HCT116 (cell line): ENCODE measurements around the gene CCSAP. TPM values are rescaled to one million over a fixed set of nuclear protein-coding genes. Genes with fewer than 3 reads are reported as not detected.

ENCODE experiments used
- ATAC-seq: fragments of 200-7000 bp; cut with Tn5 transposase; 2 replicates; pipeline ENCODE4 v1.9.1; 2020; ENCODE audit warnings: mild to moderate bottlenecking, moderate library complexity
- BruUV-seq: library from RNA; stranded (reverse); fragments of 400-500 nt; replicated peaks from 2 replicates; lab custom pipeline; 2021; lab: Mats Ljungman, UMichigan
- CTCF ChIA-PET: fragments of 300-600 bp; sonication (Branson Sonifier 250); formaldehyde crosslinking; loops from one replicate; lab custom pipeline; 2021; ENCODE audit warnings: antibody characterized with exemption; lab: Charles Lee
- POLR2A ChIA-PET: fragments of 300-600, 350-600 bp; sonication (Branson Sonifier 250); formaldehyde crosslinking; loops from one replicate; lab custom pipeline; 2021; ENCODE audit warnings: antibody characterized with exemption; lab: Charles Lee
- RAD21 ChIA-PET, 2 experiments: fragments of 300-600 bp; sonication (Branson Sonifier 250); formaldehyde crosslinking; loops; one replicate each; lab custom pipeline; 2023; ENCODE audit warnings: low total read pairs in 2 of 2; ENCODE audit not compliant: uncharacterized antibody in 2 of 2, unreplicated experiment in 2 of 2, low non-redundant PET in 1 of 2; lab: Charles Lee
- DNase-seq: peaks from one replicate; pipeline ENCODE4 v3.0.0-alpha.2; 2010; ENCODE audit warnings: low read depth, low spot score
- H2AFZ ChIP-seq: fragments of 200-600 bp; shearing (Covaris generic), sonication (generic); 2 replicates; pipeline ENCODE4 v1.6.1; 2017; ENCODE audit warnings: low read depth, mixed run types, mixed read lengths, antibody characterized with exemption, low read length; ENCODE audit not compliant: poor library complexity, severe bottlenecking
- H3K27ac ChIP-seq: 2 replicates; pipeline ENCODE4 v1.5.1; 2012; ENCODE audit warnings: low read depth, low read length
- H3K27me3 ChIP-seq: fragments of 200-600 bp; sonication (generic); 2 replicates; pipeline ENCODE4 v1.6.1; 2016; ENCODE audit warnings: mixed run types, low read length, mixed read lengths; ENCODE audit not compliant: insufficient read depth
- H3K36me3 ChIP-seq, 2 experiments: fragments of 200-500 bp in 1 of 2; fragments of 200-600 bp in 1 of 2; sonication (Bioruptor generic) in 1 of 2; sonication (generic) in 1 of 2; 2 replicates each; pipeline versions ENCODE4 v1.5.1 to v1.6.1; 2014 to 2016; ENCODE audit warnings: low read length in 2 of 2, inconsistent platforms in 1 of 2, mixed read lengths in 1 of 2, mixed run types in 1 of 2; ENCODE audit not compliant: insufficient read depth in 2 of 2, control insufficient read depth in 1 of 2
- H3K4me1 ChIP-seq, 2 experiments: fragments of 200-600 bp in 1 of 2; sonication (generic) in 1 of 2; 2 replicates each; pipeline versions ENCODE4 v1.5.1 to v1.6.1; 2012 to 2017; ENCODE audit warnings: low read length in 2 of 2, inconsistent platforms in 1 of 2, mild to moderate bottlenecking in 1 of 2, mixed read lengths in 1 of 2, mixed run types in 1 of 2, moderate library complexity in 1 of 2; ENCODE audit not compliant: insufficient read depth in 2 of 2, control insufficient read depth in 1 of 2
- H3K4me2 ChIP-seq: fragments of 200-600 bp; sonication (generic); 2 replicates; pipeline ENCODE4 v1.6.1; 2017; ENCODE audit warnings: mixed run types, low read length, mixed read lengths
- H3K4me3 ChIP-seq, 2 experiments: fragments of 200-600 bp in 1 of 2; sonication (generic) in 1 of 2; replicated peaks in 1 of 2; 2 replicates each; pipeline ENCODE4 v1.5.1; 2011 to 2016; ENCODE audit warnings: low read length in 2 of 2, control low read depth in 1 of 2, low read depth in 1 of 2, mild to moderate bottlenecking in 1 of 2, mixed read lengths in 1 of 2, mixed run types in 1 of 2
- H3K79me2 ChIP-seq: fragments of 200-600 bp; sonication (generic); 2 replicates; pipeline ENCODE4 v1.6.1; 2017; ENCODE audit warnings: mild to moderate bottlenecking, mixed run types, low read length, moderate library complexity, mixed read lengths; ENCODE audit not compliant: insufficient read depth
- H3K9ac ChIP-seq: fragments of 200-600 bp; sonication (generic); 2 replicates; pipeline ENCODE4 v1.6.1; 2016; ENCODE audit warnings: low read length, mixed read lengths
- H3K9me2 ChIP-seq: fragments of 200-600 bp; sonication (generic), shearing (Covaris generic); 2 replicates; pipeline ENCODE4 v1.6.1; 2017; ENCODE audit warnings: mixed run types, mild to moderate bottlenecking, moderate library complexity; ENCODE audit not compliant: insufficient read depth
- H3K9me3 ChIP-seq, 2 experiments: fragments of 200-500 bp in 1 of 2; fragments of 200-600 bp in 1 of 2; sonication (Bioruptor generic) in 1 of 2; sonication (generic) in 1 of 2; 2 replicates each; pipeline ENCODE4 v1.6.1; 2014 to 2017; ENCODE audit warnings: low read length in 2 of 2, mixed read lengths in 2 of 2, inconsistent platforms in 1 of 2, low read depth in 1 of 2, mild to moderate bottlenecking in 1 of 2, mixed run types in 1 of 2, moderate library complexity in 1 of 2; ENCODE audit not compliant: control insufficient read depth in 1 of 2, insufficient read depth in 1 of 2
- H4K20me1 ChIP-seq: fragments of 200-600 bp; sonication (generic), shearing (Covaris generic); 2 replicates; pipeline ENCODE4 v1.6.1; 2017; ENCODE audit warnings: mixed run types, mild to moderate bottlenecking, moderate library complexity; ENCODE audit not compliant: insufficient read depth
- CEBPB ChIP-seq: IDR thresholded peaks from 2 replicates; pipeline ENCODE4 v1.6.1; 2012; ENCODE audit warnings: low read depth
- EGR1 ChIP-seq: IDR thresholded peaks from 2 replicates; pipeline ENCODE4 v1.6.1; 2012; ENCODE audit warnings: low read depth
- ELF1 ChIP-seq: IDR thresholded peaks from 2 replicates; pipeline ENCODE4 v1.6.1; 2012; ENCODE audit warnings: low read depth, borderline replicate concordance
- EZH2phosphoT487 ChIP-seq: fragments of 200-600 bp; IDR thresholded peaks from 2 replicates; pipeline ENCODE4 v1.6.1; 2018; ENCODE audit warnings: antibody characterized with exemption, borderline replicate concordance
- JUND ChIP-seq: IDR thresholded peaks from 2 replicates; pipeline ENCODE4 v1.6.1; 2012
- POLR2AphosphoS5 ChIP-seq: IDR thresholded peaks from 2 replicates; pipeline ENCODE4 v1.6.1; 2011; ENCODE audit warnings: mild to moderate bottlenecking, low read depth, low read length, moderate library complexity
- RAD21 ChIP-seq: IDR thresholded peaks from 2 replicates; pipeline ENCODE4 v1.6.1; 2012; ENCODE audit warnings: low read depth, mild to moderate bottlenecking
- SIN3A ChIP-seq: IDR thresholded peaks from 2 replicates; pipeline ENCODE4 v1.6.1; 2012; ENCODE audit warnings: low read depth
- SP1 ChIP-seq: IDR thresholded peaks from 2 replicates; pipeline ENCODE4 v1.6.1; 2012; ENCODE audit warnings: low read depth
- SRF ChIP-seq: IDR thresholded peaks from 2 replicates; pipeline ENCODE4 v1.6.1; 2012; ENCODE audit warnings: low read depth
- TCF7L2 ChIP-seq: IDR thresholded peaks from 2 replicates; pipeline ENCODE4 v1.7.0; 2011; ENCODE audit warnings: borderline replicate concordance, inconsistent platforms; ENCODE audit not compliant: insufficient read depth, insufficient read length; ENCODE audit errors: extremely low read depth
- YY1 ChIP-seq: IDR thresholded peaks from 2 replicates; pipeline ENCODE4 v1.6.1; 2011; ENCODE audit warnings: low read length, low read depth, moderate library complexity, mild to moderate bottlenecking; ENCODE audit not compliant: insufficient replicate concordance; ENCODE audit errors: extremely low read depth
- ZFX ChIP-seq: fragments of 450-650 bp; IDR thresholded peaks from 2 replicates; pipeline ENCODE4 v1.6.1; 2017
- ZNF274 ChIP-seq: fragments of 200-500 bp; sonication (Bioruptor generic); IDR thresholded peaks from 2 replicates; pipeline ENCODE4 v1.6.1; 2014; ENCODE audit warnings: mild to moderate bottlenecking, low read depth, low read length, inconsistent platforms
- intact Hi-C: fragments of 100-400 bp; cut with micrococcal nuclease; formaldehyde crosslinking; loops from 2 replicates; pipeline ENCODE4 v1.10.0; 2022
- total RNA-seq: library from RNA; stranded (reverse); gene quantifications from one replicate; pipeline ENCODE4 v1.2.1, GENCODE V29; 2021; ENCODE audit not compliant: unreplicated experiment
- TF ChIP-seq, protein P1 (sequence below): IDR thresholded peaks from 2 replicates; pipeline ENCODE4 v1.6.1; 2012
- TF ChIP-seq, protein P2 (sequence below): IDR thresholded peaks from 2 replicates; pipeline ENCODE4 v1.6.1; 2011; ENCODE audit warnings: mild to moderate bottlenecking, low read length, moderate library complexity; ENCODE audit not compliant: insufficient replicate concordance; ENCODE audit errors: extremely low read depth
- TF ChIP-seq, protein P3 (sequence below), 3 experiments: fragments of 200-600 bp in 1 of 3; sonication (generic) in 1 of 3; IDR thresholded peaks in 2 of 3; conservative IDR thresholded peaks in 1 of 3; 2 replicates each; pipeline ENCODE4 v1.5.1; 2012 to 2017; ENCODE audit warnings: low read depth in 2 of 3, low read length in 2 of 3, antibody characterized with exemption in 1 of 3, borderline replicate concordance in 1 of 3, control low read depth in 1 of 3, mild to moderate bottlenecking in 1 of 3, mixed read lengths in 1 of 3, mixed run types in 1 of 3, moderate library complexity in 1 of 3; ENCODE audit not compliant: insufficient read depth in 1 of 3

Gene CCSAP
- total RNA-seq, 1 experiment from 2014 or later: 10.9 TPM

DNA sequence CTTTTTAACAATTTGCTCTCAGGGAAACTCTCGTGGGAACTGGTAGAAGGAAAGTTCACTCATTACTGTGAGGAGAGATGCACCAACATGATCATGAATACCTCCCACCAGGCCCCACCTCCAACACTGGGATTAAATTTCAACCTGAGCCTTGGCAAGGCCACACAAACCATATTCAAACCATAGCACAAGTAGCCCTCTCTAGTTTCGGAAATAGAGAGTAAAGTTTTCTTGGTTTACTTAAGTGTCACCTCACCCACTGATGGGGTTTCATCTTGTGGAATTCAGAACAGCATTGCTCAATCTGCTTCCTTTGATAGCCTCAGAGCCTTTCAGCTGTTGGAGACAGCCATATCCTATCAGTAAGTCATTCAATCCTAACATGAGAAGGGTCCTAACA is 25.5 kb upstream of the CCSAP start:
- intact Hi-C loops: no loop called here
- H3K79me2 ChIP-seq: no peaks in the 10 kb centered on the region
- POLR2A ChIA-PET: no interaction called here

More for the DNA sequence above, 25.5 kb upstream of the CCSAP start:
- no peak for TF ChIP-seq POLR2AphosphoS5
- TF ChIP-seq ZFX: no peak
- TF ChIP-seq SIN3A: no peak
- TF ChIP-seq CEBPB: no peak
- TF ChIP-seq, protein P1, sequence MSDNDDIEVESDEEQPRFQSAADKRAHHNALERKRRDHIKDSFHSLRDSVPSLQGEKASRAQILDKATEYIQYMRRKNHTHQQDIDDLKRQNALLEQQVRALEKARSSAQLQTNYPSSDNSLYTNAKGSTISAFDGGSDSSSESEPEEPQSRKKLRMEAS: no peak
- no peak for TF ChIP-seq JUND
- TF ChIP-seq, protein P2, sequence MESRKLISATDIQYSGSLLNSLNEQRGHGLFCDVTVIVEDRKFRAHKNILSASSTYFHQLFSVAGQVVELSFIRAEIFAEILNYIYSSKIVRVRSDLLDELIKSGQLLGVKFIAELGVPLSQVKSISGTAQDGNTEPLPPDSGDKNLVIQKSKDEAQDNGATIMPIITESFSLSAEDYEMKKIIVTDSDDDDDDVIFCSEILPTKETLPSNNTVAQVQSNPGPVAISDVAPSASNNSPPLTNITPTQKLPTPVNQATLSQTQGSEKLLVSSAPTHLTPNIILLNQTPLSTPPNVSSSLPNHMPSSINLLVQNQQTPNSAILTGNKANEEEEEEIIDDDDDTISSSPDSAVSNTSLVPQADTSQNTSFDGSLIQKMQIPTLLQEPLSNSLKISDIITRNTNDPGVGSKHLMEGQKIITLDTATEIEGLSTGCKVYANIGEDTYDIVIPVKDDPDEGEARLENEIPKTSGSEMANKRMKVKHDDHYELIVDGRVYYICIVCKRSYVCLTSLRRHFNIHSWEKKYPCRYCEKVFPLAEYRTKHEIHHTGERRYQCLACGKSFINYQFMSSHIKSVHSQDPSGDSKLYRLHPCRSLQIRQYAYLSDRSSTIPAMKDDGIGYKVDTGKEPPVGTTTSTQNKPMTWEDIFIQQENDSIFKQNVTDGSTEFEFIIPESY: no peak
- no peak for TF ChIP-seq EGR1
- no peak for TF ChIP-seq YY1
- no peak for TF ChIP-seq SRF
- no peak for TF ChIP-seq SP1
- TF ChIP-seq, protein P3, sequence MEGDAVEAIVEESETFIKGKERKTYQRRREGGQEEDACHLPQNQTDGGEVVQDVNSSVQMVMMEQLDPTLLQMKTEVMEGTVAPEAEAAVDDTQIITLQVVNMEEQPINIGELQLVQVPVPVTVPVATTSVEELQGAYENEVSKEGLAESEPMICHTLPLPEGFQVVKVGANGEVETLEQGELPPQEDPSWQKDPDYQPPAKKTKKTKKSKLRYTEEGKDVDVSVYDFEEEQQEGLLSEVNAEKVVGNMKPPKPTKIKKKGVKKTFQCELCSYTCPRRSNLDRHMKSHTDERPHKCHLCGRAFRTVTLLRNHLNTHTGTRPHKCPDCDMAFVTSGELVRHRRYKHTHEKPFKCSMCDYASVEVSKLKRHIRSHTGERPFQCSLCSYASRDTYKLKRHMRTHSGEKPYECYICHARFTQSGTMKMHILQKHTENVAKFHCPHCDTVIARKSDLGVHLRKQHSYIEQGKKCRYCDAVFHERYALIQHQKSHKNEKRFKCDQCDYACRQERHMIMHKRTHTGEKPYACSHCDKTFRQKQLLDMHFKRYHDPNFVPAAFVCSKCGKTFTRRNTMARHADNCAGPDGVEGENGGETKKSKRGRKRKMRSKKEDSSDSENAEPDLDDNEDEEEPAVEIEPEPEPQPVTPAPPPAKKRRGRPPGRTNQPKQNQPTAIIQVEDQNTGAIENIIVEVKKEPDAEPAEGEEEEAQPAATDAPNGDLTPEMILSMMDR (IDR thresholded peaks at IDR 0.05 in 2 of 3, conservative IDR thresholded peaks at IDR 0.05 in 1 of 3; ENCODE audit: borderline replicate concordance in 1 of 3, insufficient read depth in 1 of 3, low read depth in 2 of 3, low read length in 2 of 3): no peak
- TF ChIP-seq ZNF274: no peak
- TF ChIP-seq TCF7L2: no peak
- no peak for TF ChIP-seq EZH2phosphoT487
- TF ChIP-seq RAD21: no peak
- no peak for TF ChIP-seq ELF1
- no peaks in the 10 kb centered on the region for H3K4me1 ChIP-seq
- H3K9me2 ChIP-seq: no peaks in the 10 kb centered on the region
- CTCF ChIA-PET: no interaction called here
- H3K27ac ChIP-seq: no peak overlapping the region
- RAD21 ChIA-PET: no interaction called here
- BruUV-seq: no TSS peak
- H4K20me1 ChIP-seq: no peaks in the 10 kb centered on the region
- ATAC-seq (no peak), DNase-seq (no peak)
- H3K4me2 ChIP-seq: no peak overlapping the region
- no peak overlapping the region for H3K4me3 ChIP-seq
- no peaks in the 10 kb centered on the region for H3K36me3 ChIP-seq
- no peak overlapping the region for H3K9ac ChIP-seq
- no peak overlapping the region for H2AFZ ChIP-seq
- no peaks in the 10 kb centered on the region for H3K9me3 ChIP-seq
- no peaks in the 10 kb centered on the region for H3K27me3 ChIP-seq
